HepG2 (cell line): ENCODE measurements around the gene EFHD2. TPM values are rescaled to one million over a fixed set of nuclear protein-coding genes. Genes with fewer than 3 reads are reported as not detected.

Experiments
- ATAC-seq: fragments of 200-7000 bp; cut with Tn5 transposase; 3 replicates; pipeline ENCODE4 v1.9.1; 2020; ENCODE audit warnings: mild to moderate bottlenecking, moderate library complexity
- BruUV-seq: library from RNA; stranded (reverse); fragments of 400-500 nt; replicated peaks from 2 replicates; lab custom pipeline; 2021; lab: Mats Ljungman, UMichigan
- CTCF ChIA-PET: fragments of 300-600 bp; formaldehyde crosslinking; extraction: SDS; loops from one replicate; lab custom pipeline; 2021; ENCODE audit warnings: low total read pairs, inconsistent platforms, low intra/inter-chr PET ratio; lab: Yijun Ruan, JAX
- POLR2A ChIA-PET: fragments of 350-600 bp; sonication (Branson Sonifier 250); formaldehyde crosslinking; loops from one replicate; lab custom pipeline; 2020; ENCODE audit warnings: antibody characterized with exemption, inconsistent platforms; lab: Yijun Ruan, JAX
- DNase-seq: peaks from one replicate; pipeline ENCODE4 v3.0.0-alpha.2; 2015; ENCODE audit warnings: low spot score
- FAIRE-seq: peaks from 3 replicates; lab custom pipeline; 2011; peaks lifted over from hg19 to GRCh38; lab: Jason Lieb, UNC
- H2AFZ ChIP-seq: one replicate; pipeline ENCODE4 v1.6.1; 2011; ENCODE audit warnings: low read length, inconsistent platforms
- H3K27ac ChIP-seq: fragments of 300-600 bp; 3 replicates; pipeline ENCODE4 v1.8.0; 2011; ENCODE audit warnings: mixed run types, mild to moderate bottlenecking, mixed read lengths, low read length, inconsistent platforms; ENCODE audit not compliant: insufficient read depth; ENCODE audit errors: extremely low read length
- H3K27me3 ChIP-seq, 2 experiments: fragments of 200-600 bp in 1 of 2; 2 replicates in 1 of 2; 3 replicates in 1 of 2; pipeline versions ENCODE4 v1.6.0 to v1.8.0; 2011; ENCODE audit warnings: low read length in 2 of 2, mild to moderate bottlenecking in 2 of 2, moderate library complexity in 2 of 2, inconsistent platforms in 1 of 2; ENCODE audit not compliant: insufficient read depth in 2 of 2, control insufficient read depth in 1 of 2
- H3K36me3 ChIP-seq, 2 experiments: fragments of 200-600 bp in 1 of 2; replicated peaks in 1 of 2; 2 replicates in 1 of 2; 3 replicates in 1 of 2; pipeline versions ENCODE4 v1.5.1 to v1.8.0; 2011; ENCODE audit warnings: low read length in 2 of 2, inconsistent platforms in 1 of 2; ENCODE audit not compliant: insufficient read depth in 2 of 2, control insufficient read depth in 1 of 2
- H3K4me1 ChIP-seq: 2 replicates; pipeline ENCODE4 v1.5.1; 2012; ENCODE audit warnings: low read length, inconsistent platforms; ENCODE audit not compliant: insufficient read depth
- H3K4me2 ChIP-seq: 2 replicates; pipeline ENCODE4 v1.6.0; 2011; ENCODE audit warnings: low read depth, low read length, inconsistent platforms
- H3K4me3 ChIP-seq, 3 experiments: fragments of 200-600 bp in 1 of 3; sonication (generic), shearing (Covaris generic) in 1 of 3; replicated peaks in 1 of 3; 2 replicates each; pipeline ENCODE4 v1.5.1; 2011 to 2016; ENCODE audit warnings: low read length in 3 of 3, inconsistent platforms in 2 of 3, low read depth in 2 of 3, mild to moderate bottlenecking in 2 of 3, control low read depth in 1 of 3, mixed read lengths in 1 of 3; ENCODE audit not compliant: insufficient read depth in 1 of 3
- H3K79me2 ChIP-seq: one replicate; pipeline ENCODE4 v1.6.1; 2011; ENCODE audit warnings: low read length, inconsistent platforms; ENCODE audit not compliant: insufficient read depth
- H3K9ac ChIP-seq: 2 replicates; pipeline ENCODE4 v1.6.0; 2011; ENCODE audit warnings: mild to moderate bottlenecking, low read depth, low read length, inconsistent platforms; ENCODE audit not compliant: insufficient read depth
- H3K9me3 ChIP-seq: 2 replicates; pipeline ENCODE4 v1.5.1; 2012; ENCODE audit warnings: mild to moderate bottlenecking, low read length
- H4K20me1 ChIP-seq: 2 replicates; pipeline ENCODE4 v1.6.0; 2011; ENCODE audit warnings: inconsistent platforms, mild to moderate bottlenecking, low read length, moderate library complexity; ENCODE audit not compliant: insufficient read depth
- SRSF9 ChIP-seq: fragments of 200-400 bp; formaldehyde crosslinking; IDR thresholded peaks from 2 replicates; pipeline ENCODE4 v1.6.1; 2018; ENCODE audit warnings: borderline replicate concordance, mild to moderate bottlenecking, low read depth, low read length; ENCODE audit not compliant: insufficient read depth, poor library complexity, severe bottlenecking
- WGBS: methylation state at CpG from one replicate; pipeline ENCODE4 v1.1.6; 2017; ENCODE audit warnings: low lambda C conversion rate; 5-methylcytosine and 5-hydroxymethylcytosine counted together
- in situ Hi-C: cut with HindIII; loops from 2 replicates; pipeline ENCODE4 v1.10.0; 2017; ENCODE audit warnings: low pct_unique_long_range_greater_than_20kb; ENCODE audit not compliant: extremely low pct_ligation_motif_present
- intact Hi-C: fragments of 100-400 bp; cut with micrococcal nuclease; formaldehyde crosslinking; loops from one replicate; pipeline ENCODE4 v1.10.0; 2022; ENCODE audit not compliant: unreplicated experiment
- polyA plus RNA-seq, 8 experiments: library from polyadenylated mRNA; depleted of rRNA in 3 of 8; stranded (reverse) in 7 of 8; unstranded in 1 of 8; fragments of >200 nt; fragmentation: Illumina TruSeq in 4 of 8; extraction: Trizol in 4 of 8; gene quantifications; 2 replicates each; pipeline versions ENCODE4 v1.2.1 to v1.2.3, GENCODE V29; 2011 to 2016; ENCODE audit warnings: low read depth in 4 of 8, missing spikeins in 1 of 8, mixed read lengths in 1 of 8; ENCODE audit not compliant: insufficient read depth in 1 of 8
- total RNA-seq, 5 experiments: library from RNA; depleted of rRNA; stranded (reverse); fragments of >200 nt; fragmentation: Illumina TruSeq; extraction: Trizol; gene quantifications; 2 replicates each; pipeline ENCODE4 v1.2.3, GENCODE V29; 2016; ENCODE audit warnings: low read depth in 1 of 5
- TF ChIP-seq, protein P1 (sequence below), 2 experiments: fragments of 450-650 bp in 1 of 2; sonication (generic) in 1 of 2; formaldehyde crosslinking in 1 of 2; IDR thresholded peaks; 2 replicates each; pipeline versions ENCODE4 v1.6.1 to v1.8.0; 2016 to 2022; ENCODE audit warnings: antibody characterized with exemption in 1 of 2, mild to moderate bottlenecking in 1 of 2, missing genetic modification reagents in 1 of 2

EFHD2 gene
- total and polyA plus RNA-seq, 2 of the 13 experiments (the other 11 are each of a cell fraction or from before 2014, with no cell fraction given), result 9.4 to 12.7 TPM

GRCh38 chr1:15452866-15453571 is 43.3 kb downstream of the EFHD2 start:
- in situ Hi-C loops, result no loop called here
- Histone ChIP-seq H3K79me2 (no peaks in the 10 kb centered on the region), H3K4me1 (peaks cover 7% of the 10 kb centered on the region), H3K9me3 (no peaks in the 10 kb centered on the region), H3K27me3 (no peaks in the 10 kb centered on the region; a peak in 1 of 5 replicates), H3K36me3 (no peaks in the 10 kb centered on the region), H3K9ac (no peak overlapping the region), H3K4me3 (no peak overlapping the region), H4K20me1 (no peaks in the 10 kb centered on the region), H3K4me2 (no peak overlapping the region)
- intact Hi-C loops, result no loop called here
- DNase-seq, result no peak
- FAIRE-seq, result no peak
- ATAC-seq, result no peak
- POLR2A ChIA-PET, result no interaction called here
- CTCF ChIA-PET, result no interaction called here
- WGBS, result 41% methylated on average over 10 of the region's 10 CpGs
- no peak for TF ChIP-seq SRSF9
- TF ChIP-seq, protein P1, sequence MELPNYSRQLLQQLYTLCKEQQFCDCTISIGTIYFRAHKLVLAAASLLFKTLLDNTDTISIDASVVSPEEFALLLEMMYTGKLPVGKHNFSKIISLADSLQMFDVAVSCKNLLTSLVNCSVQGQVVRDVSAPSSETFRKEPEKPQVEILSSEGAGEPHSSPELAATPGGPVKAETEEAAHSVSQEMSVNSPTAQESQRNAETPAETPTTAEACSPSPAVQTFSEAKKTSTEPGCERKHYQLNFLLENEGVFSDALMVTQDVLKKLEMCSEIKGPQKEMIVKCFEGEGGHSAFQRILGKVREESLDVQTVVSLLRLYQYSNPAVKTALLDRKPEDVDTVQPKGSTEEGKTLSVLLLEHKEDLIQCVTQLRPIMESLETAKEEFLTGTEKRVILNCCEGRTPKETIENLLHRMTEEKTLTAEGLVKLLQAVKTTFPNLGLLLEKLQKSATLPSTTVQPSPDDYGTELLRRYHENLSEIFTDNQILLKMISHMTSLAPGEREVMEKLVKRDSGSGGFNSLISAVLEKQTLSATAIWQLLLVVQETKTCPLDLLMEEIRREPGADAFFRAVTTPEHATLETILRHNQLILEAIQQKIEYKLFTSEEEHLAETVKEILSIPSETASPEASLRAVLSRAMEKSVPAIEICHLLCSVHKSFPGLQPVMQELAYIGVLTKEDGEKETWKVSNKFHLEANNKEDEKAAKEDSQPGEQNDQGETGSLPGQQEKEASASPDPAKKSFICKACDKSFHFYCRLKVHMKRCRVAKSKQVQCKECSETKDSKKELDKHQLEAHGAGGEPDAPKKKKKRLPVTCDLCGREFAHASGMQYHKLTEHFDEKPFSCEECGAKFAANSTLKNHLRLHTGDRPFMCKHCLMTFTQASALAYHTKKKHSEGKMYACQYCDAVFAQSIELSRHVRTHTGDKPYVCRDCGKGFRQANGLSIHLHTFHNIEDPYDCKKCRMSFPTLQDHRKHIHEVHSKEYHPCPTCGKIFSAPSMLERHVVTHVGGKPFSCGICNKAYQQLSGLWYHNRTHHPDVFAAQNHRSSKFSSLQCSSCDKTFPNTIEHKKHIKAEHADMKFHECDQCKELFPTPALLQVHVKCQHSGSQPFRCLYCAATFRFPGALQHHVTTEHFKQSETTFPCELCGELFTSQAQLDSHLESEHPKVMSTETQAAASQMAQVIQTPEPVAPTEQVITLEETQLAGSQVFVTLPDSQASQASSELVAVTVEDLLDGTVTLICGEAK (IDR thresholded peaks at IDR 0.05), result peak; percentile 63
- TF ChIP-seq, protein P1 (CRISPR knock-in tag; IDR thresholded peaks at IDR 0.05), result peak; percentile 96
- TF ChIP-seq, all 625 proteins: peak for 1
- Histone ChIP-seq H2AFZ (no peak overlapping the region), H3K27ac (no peak overlapping the region)
- no TSS peak for BruUV-seq
